Stimulated activated CD4-positive, alpha-beta T cell treated with anti-CD3 and anti-CD28 coated beads, Interleukin-1b, Interleukin-23, amount 100 ng/mL, for 48 hours (primary cell): ENCODE measurements around the gene PLEKHG2.
A peak's percentile ranks its signal among the peaks of the same experiment; 100 is the strongest.

Source experiments
- DNase-seq: peaks from one replicate; pipeline ENCODE4 v3.0.0-alpha.2; 2020

The PLEKHG2 gene

GRCh38 chr19:39384839-39385568, 27.5 kb upstream of the PLEKHG2 start:
- no peak for DNase-seq

- no peak for DNase-seq
Observed at GRCh38 chr19:39385629-39386411, 26.6 kb upstream of the PLEKHG2 start.

DNA sequence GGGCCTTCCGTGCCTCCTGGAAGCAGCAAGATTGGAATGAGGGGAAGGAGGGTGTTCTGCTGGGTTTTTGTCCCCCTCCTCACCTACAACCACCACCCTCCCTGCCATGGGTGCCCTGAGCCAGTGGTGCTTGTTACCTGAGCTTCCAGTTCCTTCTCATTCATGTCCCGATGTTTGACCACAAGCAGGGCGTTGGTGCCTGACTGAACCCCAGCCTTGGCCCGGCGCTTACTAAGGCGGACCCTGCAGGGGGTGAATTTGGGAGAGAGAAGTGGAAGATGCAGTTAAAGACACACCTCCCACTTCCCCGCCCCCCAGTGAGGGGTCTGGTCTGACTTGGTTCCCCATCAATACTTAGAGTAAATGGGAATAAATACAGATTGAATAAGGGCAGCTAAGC, 25.9 kb upstream of the PLEKHG2 start:
- DNase-seq: no peak

- no peak for DNase-seq
Observed at GRCh38 chr19:39388657-39389056, 23.8 kb upstream of the PLEKHG2 start.

DNA sequence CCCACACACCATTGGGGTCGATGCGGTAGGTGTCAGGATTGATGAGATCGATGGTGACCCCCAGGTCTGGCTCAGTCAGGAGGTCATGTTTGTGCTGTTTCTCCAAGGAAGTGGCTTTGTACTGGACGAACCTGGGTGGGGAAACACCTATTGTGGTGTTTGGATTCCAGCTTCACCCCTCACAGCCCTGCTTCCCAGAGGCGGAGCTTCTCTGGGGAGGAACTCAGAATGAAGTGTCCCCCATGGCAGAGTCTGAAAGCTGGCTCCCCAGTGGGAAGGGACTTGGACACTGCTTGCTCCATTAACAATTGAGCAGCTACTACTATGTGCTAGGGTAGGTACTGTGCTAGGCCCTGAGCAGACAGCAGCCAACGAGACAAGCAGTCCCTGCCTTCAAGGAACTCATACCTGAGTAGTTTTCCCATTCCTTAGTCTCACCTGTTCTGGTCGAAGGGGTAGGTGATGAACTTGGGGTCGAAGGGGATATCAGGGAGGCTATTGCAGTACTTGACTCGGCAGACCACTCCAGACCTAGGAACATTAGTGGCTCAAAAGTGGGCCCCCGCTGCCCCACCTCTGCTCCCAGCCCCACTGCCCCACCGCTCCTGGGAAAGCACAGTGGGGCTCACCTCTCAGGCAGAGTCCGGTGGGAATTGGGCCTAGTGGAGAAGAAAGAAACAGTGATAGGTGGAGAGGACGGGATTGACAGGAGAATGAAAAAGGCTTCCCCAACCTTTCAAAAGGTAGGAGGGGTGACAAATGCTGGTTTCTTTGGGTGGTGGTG, 22.6 kb upstream of the PLEKHG2 start:
- no peak for DNase-seq

DNA sequence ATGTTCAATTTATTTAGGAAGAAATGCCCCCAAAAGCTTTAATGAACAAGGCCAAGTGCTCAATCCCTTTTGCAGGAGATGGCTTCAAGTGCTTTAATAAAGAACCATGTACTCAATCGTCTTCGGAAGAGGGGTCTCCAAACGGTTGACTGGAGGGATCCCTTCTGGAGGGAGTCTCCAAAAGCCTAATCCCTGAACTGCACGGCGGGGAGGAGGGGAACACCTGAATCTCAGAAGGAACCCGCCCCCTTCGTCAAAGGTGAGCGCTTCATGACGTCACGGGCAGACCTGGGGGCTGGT, 22.1 kb upstream of the PLEKHG2 start:
- peak; percentile 82 for DNase-seq

DNA sequence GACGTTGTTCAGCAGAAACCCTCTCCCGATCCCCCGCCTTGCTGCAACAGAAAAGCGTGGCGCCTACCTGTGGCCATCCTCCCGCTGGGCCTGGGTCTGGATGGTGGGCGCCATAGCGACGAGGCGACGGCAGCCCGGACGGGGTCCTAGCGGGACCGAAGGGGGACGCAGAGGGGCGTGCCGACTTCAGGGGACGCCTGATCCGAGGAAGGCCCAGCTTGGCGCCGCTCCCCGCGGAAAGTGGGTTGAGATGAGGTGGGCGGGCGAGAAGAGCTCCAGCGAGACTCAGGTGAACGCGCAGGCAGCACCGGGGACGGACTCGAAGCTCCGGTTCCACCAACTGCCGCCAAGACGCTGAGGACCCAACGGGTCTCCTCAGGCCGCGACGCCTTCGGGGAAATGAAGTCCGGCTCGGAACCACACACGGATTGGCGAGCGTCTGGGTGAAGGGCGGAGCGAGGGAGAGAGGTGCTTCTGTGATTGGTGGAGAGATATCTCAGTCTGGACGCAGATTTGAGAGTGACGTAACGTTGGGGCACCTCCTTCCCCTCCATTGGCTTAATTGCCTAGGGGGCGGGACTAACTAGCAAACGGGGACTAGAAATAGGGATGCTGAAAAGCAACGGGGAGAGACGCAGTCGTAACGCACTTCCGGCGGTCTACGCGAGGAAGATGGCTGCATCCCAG, 21.6 kb upstream of the PLEKHG2 start, which contains the start of the genes MED29 and PAF1:
Gene MED29, plus strand, starts transcription at position 628 of the 687 bp plus-strand sequence. Its CDS starts 45 bp downstream, at position 673.
Gene PAF1, minus strand, starts transcription at position 356 of the 687 bp plus-strand sequence. Its CDS starts 242 bp downstream, at position 114.
- DNase-seq: peak; percentile 97

- DNase-seq: peak; percentile 93
Observed at GRCh38 chr19:39397360-39398296, 14.8 kb upstream of the PLEKHG2 start.

DNA sequence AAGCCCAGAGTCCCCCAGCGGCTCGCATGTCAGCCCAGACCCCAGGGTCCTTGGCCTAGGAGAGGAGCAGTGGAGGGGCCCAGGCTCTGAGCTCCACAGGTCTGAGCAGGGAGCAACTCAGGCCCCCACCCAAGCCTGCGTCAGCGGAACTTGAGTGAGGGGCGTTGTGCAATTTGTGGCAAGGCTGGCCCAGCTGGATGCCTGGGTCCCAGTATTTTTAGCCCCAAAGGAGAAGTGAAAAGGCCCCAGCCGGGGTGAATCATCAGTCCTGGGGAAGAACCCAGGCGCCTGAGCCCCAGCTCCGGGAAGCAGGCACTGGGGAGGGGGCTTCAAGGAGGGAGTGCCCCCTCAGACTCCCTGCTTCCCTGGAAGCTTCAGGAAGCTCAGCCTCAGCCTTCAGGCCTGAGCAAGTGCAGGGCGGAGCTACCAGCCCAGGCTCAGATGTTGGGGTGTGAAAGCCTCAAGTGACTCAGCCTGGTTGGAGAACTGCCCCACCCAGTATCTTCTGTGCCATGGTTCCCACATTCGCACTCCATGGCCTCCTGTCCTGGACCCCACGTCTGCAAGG, 14.1 kb upstream of the PLEKHG2 start:
- DNase-seq: peak; percentile 57

DNA sequence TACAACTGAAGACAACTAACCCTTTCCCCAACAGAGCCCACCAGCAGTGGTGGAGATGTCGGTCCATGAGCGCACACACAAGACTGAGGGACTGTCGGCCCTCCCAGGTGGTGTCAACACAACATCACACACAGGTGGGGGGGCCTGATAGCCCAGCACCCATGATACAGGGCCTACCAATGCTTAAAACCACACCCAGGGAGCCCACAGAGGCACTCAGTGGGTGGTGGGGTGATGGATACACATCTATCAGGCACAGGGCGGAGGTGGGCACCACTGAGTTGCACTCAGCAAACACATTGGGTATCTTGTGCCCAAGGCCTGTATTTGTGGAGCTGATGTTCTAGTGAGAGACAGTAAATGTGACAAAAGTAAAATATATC, 12.8 kb upstream of the PLEKHG2 start:
- no peak for DNase-seq

- DNase-seq: no peak
Observed at GRCh38 chr19:39400061-39400460, 12.4 kb upstream of the PLEKHG2 start.

DNA sequence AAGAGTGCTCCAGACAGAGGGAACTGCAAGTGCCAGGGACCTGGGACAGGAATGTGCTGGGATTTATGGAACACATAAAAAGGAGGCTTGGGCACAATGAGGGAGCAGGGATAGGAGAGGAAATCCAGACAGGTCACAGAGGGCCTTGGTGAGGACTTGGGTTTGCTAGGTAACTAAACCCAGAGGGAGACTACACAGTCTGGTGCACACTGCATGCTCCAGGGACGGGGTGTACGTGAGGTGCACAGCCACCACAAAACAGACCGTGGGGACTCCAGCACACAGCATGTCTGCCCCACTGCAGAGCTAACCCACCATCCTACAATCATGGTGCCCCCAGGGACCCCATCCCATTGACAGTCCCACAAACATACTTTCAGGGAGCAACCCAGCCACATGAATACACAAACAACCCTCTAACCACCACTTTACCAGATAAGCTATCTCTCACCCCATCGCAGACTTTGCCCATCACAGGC, 11.4 kb upstream of the PLEKHG2 start:
- no peak for DNase-seq

GRCh38 chr19:39401549-39402345, 10.7 kb upstream of the PLEKHG2 start:
- peak; percentile 89 for DNase-seq

DNA sequence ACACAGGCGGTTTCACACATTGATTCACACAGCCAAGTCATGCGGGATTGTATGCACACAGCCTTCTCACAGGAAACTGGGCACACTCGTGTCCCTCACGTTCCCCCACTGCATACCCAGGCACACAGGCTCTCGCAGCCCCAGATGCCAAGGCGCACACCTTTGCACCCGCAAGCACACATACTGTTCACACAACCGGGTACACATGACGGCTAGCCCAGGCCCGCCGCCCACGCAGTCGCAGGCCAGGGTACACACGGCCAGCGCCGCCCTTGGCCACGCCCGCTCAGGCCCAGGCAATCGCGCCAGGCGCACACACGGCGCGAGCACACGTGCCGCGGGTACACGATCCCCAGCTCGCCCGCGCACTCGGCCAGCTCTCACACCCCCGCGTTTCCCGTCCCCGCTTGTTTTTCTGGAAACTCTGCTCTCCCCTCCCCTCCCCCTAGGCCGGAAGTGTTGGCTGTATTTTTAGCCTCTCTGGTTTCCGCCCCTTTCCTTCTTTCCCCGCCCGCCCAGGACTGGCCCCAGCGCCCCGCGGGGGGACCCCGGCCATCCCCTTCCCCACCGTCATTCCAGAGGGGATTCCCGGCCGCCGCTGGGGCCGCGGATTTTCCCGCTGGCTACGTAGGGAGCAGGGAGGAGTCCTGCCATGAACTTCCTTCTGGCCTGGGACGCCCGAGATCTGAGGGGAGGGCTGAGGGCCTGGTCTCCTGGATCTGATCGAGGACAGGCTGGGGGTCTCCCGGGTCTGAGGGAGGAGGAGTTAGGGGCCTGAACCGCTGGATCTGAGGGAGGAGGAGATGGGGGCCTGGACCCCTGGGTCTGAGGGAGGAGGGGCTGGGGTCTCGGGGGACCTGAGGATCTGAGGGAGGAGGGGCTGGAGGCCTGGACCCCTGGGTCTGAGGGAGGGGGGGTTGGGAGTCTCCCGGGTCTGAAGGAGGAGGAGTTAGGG, 9.8 kb upstream of the PLEKHG2 start:
- peak; percentile 86 for DNase-seq

- DNase-seq: peak; percentile 95
Observed at GRCh38 chr19:39403331-39404312, 8.8 kb upstream of the PLEKHG2 start.

DNA sequence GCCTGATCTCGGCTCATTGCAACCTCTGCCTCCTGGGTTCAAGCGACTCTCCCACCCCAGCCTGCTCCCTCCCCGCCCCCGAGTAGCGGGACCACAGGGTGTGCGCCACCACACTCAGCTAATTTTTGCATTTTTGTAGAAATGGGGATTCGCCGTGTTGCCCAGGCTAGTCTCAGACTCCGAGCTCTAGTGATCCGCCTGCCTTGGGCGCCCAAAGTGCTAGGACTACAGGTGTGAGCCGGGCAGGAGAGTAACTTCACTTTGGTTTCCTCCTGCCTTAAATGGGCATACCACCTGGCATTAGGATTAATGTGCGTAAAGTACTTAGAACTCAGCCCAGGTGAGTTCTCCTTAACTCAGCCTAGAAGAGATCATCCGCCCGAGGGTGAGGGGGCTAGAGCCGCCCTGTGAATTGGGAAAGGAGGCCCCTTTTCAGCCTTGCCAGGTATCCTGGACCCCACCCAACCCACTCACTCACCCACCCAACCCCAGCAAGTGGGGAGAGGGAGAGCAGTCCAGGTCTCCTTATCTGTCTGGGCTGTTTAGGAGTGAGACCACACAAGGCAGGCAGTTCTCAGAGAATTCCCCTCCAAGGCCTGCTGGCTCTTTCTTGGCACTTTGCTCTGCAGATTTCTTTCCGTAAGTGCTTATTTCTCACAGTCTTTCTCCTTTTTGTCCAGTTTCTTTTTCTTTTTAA, 7.1 kb upstream of the PLEKHG2 start:
- DNase-seq: no peak
